GM18873 (cell line): ENCODE measurements around the gene MUC20.
"Not testable (repeated sequence)": the region's sequence is repeated elsewhere in the genome, so short reads cannot be mapped to it uniquely, and the experiment has no call there.

Experiments
- ATAC-seq: cut with Tn5 transposase; IDR thresholded peaks from one replicate; pipeline ENCODE4 v1.9.1; 2021; ENCODE audit warnings: mild to moderate bottlenecking, moderate library complexity, moderate number of reproducible peaks; ENCODE audit not compliant: unreplicated experiment, low FRiP score

Gene MUC20

DNA sequence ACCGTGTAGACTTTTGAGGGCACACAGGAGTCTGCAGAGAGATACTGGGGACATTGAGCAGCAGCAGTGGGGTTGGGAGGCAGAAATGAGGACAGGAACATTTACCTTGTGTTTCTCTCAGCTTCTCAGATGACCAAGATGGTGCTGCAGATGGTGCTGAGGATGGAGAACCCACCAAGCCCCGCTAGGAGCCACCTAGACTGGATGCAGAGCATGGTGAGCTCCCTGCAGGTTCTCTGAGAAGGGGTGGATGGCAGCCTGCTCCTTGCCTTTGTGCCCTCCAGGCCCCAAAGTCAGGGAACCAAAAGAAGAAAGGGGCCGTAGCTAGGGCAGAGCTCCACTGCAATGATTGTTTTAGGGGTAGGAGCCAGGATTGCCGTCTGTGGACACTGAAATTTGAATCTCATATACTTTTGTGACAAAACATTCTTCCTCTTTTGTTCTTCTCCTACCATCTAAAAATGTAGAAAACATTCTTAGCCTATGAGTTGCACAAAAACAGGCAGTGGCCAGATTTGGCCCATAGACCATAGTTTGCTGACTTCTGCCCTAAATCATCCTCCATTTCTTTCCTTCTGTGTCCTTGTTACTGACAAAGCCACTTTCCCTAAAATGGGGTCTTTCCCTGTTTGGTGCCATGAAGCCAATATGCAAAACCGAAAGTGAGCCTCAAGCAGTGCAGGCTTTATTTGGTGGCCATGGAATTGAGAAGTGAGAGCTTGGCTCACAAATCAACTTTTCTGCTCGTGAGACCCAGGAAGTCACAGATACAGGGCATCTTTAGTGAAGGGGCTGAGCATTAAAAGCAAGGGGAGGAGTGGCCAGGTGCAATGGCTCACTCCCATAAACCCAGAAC lies 11.9 kb upstream of the MUC20 start:
- no peak for ATAC-seq

DNA sequence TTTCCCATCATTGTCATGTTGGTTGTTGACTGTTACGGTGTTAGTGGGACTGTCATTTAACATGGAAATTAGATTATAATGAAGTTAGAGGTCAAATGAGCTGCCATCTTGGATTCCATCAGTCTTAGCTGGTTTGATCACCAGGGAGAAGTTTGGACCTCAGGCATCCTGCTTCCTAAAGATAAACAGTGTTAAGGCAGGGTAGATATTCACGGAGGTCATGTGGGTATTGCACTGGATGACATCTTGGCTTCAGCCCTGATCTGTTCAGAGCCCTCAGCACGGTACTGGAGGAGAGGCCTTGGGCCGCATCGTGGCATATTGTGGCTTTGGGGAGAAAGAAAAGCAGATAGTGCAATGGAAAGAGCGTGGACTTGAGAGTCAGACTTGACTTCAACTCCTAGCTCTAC lies 11.1 kb upstream of the MUC20 start:
- ATAC-seq = no peak

DNA sequence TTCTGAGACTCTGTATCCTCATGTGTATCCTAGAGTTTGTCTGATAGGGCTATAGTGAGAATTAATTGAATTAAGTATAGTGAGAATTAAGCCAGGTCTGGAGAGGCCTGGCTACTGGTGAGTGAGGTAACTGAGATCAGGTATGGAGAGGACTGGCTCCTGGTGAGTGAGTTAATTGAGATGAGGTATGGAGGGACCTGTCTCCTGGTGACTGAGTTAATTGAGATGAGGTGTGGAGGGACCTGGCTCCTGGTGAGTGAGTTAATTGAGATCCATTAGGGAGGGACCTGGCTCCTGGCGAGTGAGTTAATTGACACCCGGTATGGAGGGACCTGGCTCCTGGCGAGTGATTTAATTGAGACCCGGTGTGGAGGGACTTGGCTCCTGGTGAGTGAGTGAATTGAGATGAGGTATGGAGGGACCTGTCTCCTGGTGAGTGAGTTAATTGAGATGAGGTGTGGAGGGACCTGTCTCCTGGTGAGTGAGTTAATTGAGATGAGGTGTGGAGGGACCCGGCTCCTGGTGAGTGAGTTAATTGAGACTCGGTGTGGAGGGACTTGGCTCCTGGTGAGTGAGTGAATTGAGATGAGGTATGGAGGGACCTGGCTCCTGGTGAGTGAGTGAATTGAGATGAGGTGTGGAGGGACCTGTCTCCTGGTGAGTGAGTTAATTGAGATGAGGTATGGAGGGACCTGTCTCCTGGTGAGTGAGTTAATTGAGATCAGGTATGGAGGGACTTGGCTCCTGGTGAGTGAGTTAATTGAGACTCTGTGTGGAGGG lies 10.5 kb upstream of the MUC20 start:
- not testable (repeated sequence) for ATAC-seq

DNA sequence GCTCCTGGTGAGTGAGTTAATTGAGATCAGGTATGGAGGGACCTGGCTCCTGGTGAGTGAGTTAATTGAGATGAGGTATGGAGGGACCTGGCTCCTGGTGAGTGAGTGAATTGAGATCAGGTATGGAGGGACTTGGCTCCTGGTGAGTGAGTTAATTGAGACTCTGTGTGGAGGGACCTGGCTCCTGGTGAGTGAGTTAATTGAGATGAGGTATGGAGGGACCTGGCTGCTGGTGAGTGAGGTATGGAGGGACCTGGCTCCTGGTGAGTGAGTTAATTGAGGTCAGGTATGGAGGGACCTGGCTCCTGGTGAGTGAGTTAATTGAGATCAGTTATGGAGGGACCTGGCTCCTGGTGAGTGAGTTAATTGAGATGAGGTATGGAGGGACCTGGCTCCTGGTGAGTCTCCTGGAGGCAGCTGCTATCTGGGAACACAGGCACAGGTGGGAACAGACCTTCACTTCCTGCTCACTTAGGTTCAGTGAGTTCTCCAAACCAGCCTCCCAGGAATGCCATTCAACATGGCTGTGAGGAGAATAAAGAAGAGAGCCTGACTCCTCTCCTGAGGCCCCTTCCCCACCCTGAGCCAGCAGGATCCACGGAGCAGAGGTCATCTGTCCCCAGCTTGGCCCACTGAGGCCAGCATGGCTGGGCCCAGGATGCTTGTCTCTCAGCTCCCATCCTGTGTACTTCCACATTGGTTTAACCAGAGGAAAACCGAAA lies 9.5 kb upstream of the MUC20 start:
- not testable (repeated sequence) for ATAC-seq

DNA sequence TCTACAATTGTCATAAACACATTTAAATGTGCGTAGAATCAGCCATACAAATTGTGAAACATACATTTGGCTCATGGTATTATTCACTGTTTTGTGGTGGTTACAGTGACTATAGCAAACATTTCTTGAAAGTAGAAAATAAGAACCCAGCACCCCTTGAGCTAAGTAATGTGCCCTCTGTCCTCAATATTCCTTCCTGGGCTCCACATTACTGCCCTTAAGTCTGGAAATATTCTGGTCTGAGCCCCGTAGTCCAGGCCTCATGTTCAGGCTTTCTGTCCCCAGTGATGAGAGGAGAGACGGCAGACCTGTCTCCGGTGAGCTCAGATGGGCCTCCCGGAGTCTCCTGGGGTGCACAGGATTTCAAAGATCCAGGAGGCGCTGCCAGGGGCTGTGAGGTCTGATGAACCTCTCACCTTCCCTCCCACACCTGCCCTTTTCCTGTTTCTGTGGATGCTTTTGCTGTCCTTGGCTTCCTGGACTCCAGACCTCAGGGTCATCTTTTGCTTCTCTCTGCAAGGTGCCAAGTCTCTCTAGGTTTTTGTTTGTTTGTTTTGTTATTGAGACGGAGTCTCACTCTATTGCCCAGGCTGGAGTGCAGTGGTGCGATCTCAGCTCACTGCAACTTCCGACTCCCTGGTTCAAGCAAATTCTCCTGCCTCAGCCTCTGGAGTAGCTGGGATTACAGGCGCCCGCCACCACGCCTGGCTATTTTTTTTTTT lies 8.8 kb upstream of the MUC20 start:
- ATAC-seq = no peak

DNA sequence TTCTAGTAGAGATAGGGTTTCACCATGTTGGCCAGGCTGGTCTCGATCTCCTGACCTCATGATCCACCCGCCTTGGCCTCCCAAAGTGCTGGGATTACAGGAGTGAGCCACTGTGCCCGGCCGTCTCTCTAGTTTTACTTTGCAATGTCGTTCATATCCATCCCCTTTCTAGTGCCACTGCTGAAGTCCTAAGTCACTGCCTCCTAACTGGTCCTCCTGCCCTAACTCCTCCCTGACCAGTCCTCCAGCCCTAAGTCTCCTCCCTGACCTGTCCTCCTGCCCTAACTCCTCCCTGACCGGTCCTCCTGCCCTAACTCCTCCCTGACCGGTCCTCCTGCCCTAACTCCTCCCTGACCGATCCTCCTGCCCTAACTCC lies 8.3 kb upstream of the MUC20 start:
- not testable (repeated sequence) for ATAC-seq

DNA sequence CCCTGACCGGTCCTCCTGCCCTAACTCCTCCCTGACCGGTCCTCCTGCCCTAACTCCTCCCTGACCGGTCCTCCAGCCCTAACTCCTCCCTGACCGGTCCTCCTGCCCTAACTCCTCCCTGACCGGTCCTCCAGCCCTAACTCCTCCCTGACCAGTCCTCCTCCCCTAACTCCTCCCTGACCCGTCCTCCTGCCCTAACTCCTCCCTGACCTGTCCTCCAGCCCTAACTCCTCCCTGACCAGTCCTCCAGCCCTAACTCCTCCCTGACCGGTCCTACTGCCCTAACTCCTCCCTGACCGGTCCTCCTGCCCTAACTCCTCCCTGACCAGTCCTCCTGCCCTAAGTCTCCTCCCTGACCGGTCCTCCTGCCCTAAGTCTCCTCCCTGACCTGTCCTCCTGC lies 7.6 kb upstream of the MUC20 start:
- not testable (repeated sequence) for ATAC-seq

DNA sequence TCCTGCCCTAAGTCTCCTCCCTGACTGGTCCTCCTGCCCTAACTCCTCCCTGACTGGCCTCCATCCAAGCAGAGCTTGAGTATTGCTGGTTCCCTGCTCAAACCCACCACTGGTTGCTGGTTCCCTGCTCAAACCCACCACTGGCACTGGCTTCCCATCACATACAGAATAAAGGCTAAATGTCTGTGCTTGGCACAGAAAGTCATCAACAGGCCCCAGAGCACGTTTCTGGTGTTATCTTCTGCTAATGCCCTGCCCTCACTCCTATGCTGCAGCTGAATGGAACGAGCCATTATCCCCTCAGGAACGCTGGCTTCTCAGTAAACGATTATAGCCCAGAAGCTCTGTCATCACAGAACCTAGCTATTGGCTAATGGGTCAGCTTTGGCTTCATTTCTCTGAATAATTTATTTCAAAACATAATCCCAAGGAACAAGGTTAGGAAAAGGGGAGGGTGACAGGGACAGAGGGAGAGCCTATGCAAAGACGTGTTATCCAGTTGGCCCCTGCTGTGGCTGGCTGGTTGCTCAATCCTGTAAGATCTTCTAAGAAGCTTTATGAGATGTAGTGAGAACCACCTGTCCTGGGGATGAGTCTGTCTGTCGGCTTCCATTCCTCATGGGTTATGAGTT lies 6.3 kb upstream of the MUC20 start:
- no peak for ATAC-seq

DNA sequence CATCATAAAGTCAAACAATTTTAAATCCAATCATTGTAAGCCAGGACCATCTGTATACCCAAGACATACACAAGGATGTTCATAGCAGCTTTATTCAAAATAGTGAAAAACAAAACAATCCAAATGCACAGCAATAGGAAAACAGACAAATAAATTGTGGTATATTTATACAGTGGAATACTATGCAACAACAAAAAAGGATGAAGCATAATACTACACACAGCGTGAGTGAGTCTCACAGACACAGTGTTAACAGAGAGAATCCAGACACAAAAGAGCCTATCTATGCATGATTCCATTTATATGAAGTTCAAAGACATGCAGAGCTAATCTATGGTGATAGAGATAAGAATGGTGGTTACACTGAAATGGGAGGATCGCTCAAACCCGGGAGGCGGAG lies 5.6 kb upstream of the MUC20 start:
- ATAC-seq = no peak

DNA sequence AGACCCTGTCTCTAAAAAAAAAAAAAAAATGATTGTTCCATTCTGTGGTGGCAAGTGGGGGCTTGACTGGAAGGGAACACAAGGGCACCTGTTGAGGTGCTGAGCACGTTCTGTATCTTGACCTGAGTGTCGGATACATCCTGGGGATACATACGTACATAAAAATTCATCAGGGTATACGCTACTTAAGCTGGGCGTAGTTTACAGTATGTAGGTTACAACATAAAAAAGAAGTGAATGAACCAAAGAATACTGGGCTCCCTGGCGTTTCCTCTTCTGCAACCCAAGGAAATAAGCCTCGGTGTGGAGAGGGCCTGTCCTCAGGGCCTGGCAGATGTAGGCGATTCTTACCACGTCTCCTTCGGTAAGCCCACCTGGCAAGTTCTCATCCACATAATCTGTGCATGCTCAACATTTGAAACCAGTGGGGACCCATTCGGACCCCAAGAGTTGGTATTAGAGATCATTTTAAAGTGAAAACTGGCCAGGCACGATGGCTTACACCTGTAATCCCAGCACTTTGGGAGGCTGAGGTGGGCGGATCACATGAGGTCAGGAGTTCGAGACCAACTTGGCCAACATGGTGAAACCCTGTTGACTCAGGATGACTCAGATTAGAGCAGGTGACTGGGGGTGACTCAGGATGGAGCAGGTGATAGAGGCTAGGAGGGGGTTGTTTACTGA lies 5.1 kb upstream of the MUC20 start:
- ATAC-seq = no peak

DNA sequence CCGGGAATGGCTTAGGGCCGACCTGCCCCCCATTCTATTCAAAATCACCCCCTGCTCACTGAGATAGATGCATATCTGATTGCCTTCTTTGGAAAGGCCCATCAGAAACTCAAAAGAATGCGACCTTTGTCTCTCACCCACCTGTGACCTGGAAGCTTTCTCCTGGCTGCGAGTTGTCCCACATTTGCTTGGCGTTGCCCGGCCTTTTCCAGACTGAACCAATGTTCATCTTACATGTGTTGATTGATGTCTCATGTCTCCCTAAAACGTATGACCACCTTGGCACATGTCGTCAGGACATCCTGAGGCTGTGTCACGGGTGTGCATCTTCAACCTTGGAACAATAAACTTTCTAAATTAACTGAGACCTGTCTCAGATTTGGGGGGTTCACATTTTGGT lies 3.4 kb upstream of the MUC20 start:
- ATAC-seq = no peak

DNA sequence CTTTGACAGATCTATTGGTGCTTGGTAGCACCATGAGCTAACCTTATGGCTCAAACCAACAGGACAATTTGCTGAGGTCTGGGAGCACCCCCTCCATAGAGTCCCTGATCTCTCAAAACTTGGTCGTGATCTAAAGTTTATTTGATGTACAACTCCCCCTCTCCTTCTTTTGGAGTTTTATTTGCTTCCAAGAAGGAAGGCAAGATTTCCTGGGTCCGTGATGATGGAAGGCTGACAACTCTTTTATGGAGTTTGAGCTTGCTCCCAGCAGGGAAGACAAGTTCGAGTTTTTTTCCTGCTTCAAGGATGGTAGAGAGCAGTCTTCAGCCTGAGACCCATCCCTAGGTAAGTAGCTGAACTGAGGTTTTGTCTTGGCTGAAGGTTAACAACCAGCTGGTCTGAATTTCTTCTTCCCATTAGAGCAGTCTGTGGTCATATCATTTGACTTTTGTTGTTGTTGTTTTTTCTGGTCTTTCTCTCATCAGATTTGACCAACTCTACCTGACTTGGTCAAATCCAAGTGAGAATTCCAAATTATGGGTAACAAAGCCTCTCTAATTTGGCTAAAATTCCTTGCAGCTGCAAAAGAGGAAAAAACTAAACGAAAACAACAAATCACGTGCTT lies 2.8 kb upstream of the MUC20 start:
- ATAC-seq = no peak

DNA sequence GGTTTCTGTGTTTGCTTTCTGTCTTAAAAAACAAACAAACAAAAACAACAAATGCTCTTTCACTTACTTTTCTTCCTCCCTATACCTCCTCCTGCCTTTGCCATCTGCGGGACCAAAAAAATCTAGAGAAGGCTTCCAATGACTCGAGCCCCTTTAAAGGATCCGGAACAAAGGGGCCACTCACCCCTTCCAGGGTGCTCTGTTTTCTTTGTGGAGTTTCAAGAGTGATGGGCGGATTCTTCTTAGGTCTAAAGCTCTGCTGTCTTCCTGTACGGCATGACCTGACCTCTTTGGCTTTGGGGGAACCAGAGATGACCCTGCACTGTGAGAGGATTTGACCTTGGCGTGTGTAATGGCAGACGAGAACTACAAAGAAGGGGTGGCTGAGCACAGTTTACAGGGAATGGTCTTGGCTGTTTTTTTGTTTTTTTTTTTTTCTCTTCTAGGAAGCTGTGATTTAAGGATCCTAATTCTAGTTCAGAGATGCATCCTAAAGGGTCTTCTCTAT lies 2.2 kb upstream of the MUC20 start:
- ATAC-seq = no peak

DNA sequence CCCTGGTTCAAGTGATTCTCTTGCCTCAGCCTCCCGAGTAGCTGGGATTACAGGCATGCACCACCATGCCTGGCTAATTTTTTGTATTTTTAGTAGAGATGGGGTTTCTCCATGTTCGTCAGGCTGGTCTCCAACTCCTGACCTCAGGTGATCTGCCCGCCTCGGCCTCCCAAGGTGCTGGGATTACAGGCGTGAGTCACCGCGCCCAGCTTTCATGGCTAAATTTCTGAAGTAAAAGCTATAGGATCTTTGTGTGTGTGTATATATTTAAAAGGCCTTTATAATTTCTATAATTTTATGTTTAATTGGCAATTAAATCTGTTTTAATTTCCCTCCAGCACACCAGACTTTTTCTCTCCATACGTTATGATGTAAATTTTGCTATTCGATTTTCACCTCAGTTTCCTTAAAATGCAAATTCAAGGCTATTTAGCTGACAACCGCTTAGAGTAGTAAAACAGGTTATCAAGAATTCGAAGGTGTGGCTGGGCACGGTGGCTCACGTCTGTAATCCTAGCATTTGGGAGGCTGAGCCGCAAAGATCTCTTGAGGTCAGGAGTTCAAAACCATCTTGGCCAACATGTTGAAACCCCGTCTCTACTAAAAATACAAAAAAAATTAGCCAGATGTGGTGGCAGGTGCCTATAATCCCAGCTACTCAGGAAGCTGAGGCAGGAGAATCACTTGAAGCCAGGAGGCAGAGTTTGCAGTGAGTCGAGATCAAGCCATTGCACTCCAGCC lies 1.1 kb upstream of the MUC20 start:
- not testable (repeated sequence) for ATAC-seq

DNA sequence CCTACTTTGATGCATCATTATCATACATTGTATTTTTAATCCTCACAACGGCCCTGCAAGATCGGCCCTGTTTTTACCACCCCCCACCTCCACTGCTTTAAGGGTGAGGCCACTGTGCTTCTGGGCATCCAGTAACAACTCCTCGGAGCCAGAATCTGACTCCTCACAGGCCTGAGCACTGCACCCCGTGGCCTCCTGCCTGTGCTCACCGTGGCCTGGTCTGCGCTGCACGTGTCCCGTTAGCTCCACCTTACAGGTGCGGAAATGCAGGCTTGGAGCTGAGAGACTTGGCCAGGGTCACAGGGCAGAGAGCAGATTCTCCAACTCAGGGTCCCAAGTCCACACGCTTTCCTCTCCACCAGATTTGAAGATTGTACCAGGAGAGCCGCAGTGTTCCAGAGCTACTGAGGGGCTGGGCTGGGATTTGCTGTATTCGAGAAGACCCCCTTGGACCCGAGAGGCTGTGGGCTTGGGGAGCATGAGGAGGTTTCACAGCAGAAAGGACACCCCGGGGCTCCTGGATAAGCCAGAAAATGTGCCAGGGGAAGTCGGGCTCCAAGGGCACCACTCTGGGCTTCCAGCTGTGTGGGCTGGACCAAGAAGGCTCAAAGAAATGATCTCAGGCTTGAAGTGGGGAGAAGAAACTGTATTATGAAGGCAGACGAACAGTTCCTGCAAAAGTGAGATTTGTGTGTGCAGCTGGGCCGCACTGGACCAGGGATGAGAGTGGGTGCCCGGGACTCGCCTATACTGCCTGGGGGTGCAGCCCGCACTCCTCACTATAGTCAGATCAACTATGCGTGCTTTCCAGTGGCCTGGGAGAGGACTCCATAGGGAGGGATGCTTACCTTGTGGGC lies 1.6 kb downstream of the MUC20 start:
- ATAC-seq = not testable (repeated sequence)

DNA sequence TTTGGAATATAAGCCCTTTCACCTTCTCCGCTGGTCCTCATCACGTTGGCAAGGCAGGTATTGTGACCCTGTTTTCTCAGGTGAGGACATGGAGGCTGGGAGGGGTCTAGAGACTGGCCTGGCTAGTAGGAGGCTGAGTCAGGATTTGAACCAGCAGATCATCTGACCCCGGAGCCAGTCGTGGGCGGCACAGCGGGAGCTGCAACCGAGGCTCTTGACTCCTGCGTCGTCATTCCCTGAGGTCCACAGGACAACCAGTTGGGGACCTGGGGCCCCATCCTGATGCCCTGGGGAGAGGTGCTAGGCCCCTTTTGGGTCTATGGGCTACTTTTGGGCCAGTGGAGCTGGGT lies 2.2 kb downstream of the MUC20 start:
- not testable (repeated sequence) for ATAC-seq

DNA sequence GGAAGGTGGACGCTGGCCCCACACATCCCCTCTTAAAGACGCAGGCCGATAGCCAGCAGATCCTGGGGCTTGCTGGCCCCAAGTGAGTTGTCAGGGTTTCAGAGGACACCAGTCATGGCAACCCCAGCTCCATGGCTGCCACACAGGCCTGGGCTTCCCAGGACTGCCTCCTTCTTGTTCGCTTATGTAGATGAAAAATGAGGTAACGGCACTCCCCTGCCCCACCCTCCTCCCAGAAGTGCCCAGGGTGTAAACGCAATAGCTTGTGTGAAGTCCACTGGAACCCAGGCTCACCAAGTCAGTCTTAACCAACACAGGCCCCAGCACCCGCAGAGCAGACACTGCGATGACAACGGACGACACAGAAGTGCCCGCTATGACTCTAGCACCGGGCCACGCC lies 3.6 kb downstream of the MUC20 start:
- not testable (repeated sequence) for ATAC-seq
